Activated B cell treated with CpG ODN at 0.5 μM for 24 hours (primary cell): Measurements from ENCODE around the gene MAGEF1. TPM values are rescaled to one million over a fixed set of nuclear protein-coding genes. Genes with fewer than 3 reads are reported as not detected.

Source experiments
- ATAC-seq: fragments of 200-7000 bp; cut with Tn5 transposase; one replicate; pipeline ENCODE4 v1.10.0; 2021; ENCODE audit warnings: low read depth, mild to moderate bottlenecking, moderate library complexity
- CTCF ChIA-PET: fragments of 350-600 bp; sonication (Branson Sonifier 250); formaldehyde crosslinking; loops from one replicate; lab custom pipeline; 2021; ENCODE audit warnings: antibody characterized with exemption; lab: Charles Lee
- POLR2A ChIA-PET: fragments of 350-600 bp; sonication (Branson Sonifier 250); formaldehyde crosslinking; loops from one replicate; lab custom pipeline; 2021; ENCODE audit warnings: antibody characterized with exemption; lab: Charles Lee
- DNase-seq: peaks from one replicate; pipeline ENCODE4 v3.0.0; 2022
- H3K27ac Mint-ChIP-seq: one replicate; pipeline ENCODE4 v1.8.0; 2020; ENCODE audit warnings: mixed read lengths
- H3K27me3 Mint-ChIP-seq: one replicate; pipeline ENCODE4 v1.8.0; 2021; ENCODE audit warnings: mixed read lengths
- H3K36me3 Mint-ChIP-seq: one replicate; pipeline ENCODE4 v1.8.0; 2021; ENCODE audit warnings: low read depth, mixed read lengths
- H3K4me1 Mint-ChIP-seq: one replicate; pipeline ENCODE4 v1.8.0; 2021; ENCODE audit warnings: mixed read lengths
- H3K4me3 Mint-ChIP-seq: one replicate; pipeline ENCODE4 v1.8.0; 2020; ENCODE audit warnings: mild to moderate bottlenecking, mixed read lengths
- H3K9me3 Mint-ChIP-seq: one replicate; pipeline ENCODE4 v1.8.0; 2020; ENCODE audit warnings: mixed read lengths
- intact Hi-C: fragments of 100-400 bp; cut with micrococcal nuclease; formaldehyde crosslinking; loops from one replicate; pipeline ENCODE4 v1.15.1; 2024
- total RNA-seq: library from RNA; stranded (reverse); gene quantifications from 2 replicates; pipeline ENCODE4 v1.2.3, GENCODE V29; 2022
- TF ChIP-seq, protein P1 (sequence below): fragments of 200-600 bp; IDR thresholded peaks from one replicate; pipeline ENCODE4 v1.8.0; 2022; ENCODE audit warnings: antibody characterized with exemption, mild to moderate bottlenecking

Gene MAGEF1
- total RNA-seq, 1 donor from 2014 or later, result 18.5 TPM

GRCh38 chr3:184719709-184720108 is 7.8 kb upstream of the MAGEF1 start:
- Mint-ChIP-seq H3K27ac (no peak overlapping the region), H3K9me3 (no peaks in the 10 kb centered on the region), H3K27me3 (no peaks in the 10 kb centered on the region), H3K36me3 (no peaks in the 10 kb centered on the region), H3K4me1 (no peaks in the 10 kb centered on the region), H3K4me3 (no peak overlapping the region)
- DNase-seq (no peak), ATAC-seq (no peak)
- ChIA-PET POLR2A (no interaction called here), CTCF (no interaction called here)
- TF ChIP-seq, protein P1, sequence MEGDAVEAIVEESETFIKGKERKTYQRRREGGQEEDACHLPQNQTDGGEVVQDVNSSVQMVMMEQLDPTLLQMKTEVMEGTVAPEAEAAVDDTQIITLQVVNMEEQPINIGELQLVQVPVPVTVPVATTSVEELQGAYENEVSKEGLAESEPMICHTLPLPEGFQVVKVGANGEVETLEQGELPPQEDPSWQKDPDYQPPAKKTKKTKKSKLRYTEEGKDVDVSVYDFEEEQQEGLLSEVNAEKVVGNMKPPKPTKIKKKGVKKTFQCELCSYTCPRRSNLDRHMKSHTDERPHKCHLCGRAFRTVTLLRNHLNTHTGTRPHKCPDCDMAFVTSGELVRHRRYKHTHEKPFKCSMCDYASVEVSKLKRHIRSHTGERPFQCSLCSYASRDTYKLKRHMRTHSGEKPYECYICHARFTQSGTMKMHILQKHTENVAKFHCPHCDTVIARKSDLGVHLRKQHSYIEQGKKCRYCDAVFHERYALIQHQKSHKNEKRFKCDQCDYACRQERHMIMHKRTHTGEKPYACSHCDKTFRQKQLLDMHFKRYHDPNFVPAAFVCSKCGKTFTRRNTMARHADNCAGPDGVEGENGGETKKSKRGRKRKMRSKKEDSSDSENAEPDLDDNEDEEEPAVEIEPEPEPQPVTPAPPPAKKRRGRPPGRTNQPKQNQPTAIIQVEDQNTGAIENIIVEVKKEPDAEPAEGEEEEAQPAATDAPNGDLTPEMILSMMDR, result no peak
- intact Hi-C loops, result no loop called here

DNA sequence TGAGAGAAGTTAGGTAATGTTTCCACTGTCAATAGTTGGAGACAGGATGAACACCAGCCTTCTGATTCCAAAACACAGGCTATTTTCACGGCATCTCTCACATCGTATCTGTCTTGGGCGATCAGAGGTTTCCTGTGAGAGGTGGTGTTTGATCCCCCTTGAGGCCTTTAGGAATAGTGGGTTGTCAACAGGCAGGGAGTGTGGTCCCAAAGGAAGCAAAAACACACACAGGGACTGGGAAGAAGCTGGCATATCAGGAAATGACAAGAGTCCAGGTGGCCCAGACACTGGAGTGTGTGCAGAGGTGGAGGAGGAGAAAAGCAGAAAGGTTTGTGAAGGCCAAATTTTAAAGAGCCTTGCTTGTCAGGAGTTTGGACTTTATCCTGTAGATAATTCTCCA is 6.6 kb upstream of the MAGEF1 start:
- CTCF ChIA-PET, result interaction anchor here (0.8 kb wide), 1 partner anchor 9 kb away, joined by 3 read pairs; no protein-coding TSS in a partner anchor
- intact Hi-C loops, result no loop called here
- TF ChIP-seq, protein P1, result no peak
- Mint-ChIP-seq H3K27me3 (no peaks in the 10 kb centered on the region), H3K4me1 (no peaks in the 10 kb centered on the region), H3K4me3 (no peak overlapping the region), H3K27ac (no peak overlapping the region), H3K36me3 (no peaks in the 10 kb centered on the region), H3K9me3 (no peaks in the 10 kb centered on the region)
- DNase-seq (no peak), ATAC-seq (no peak)
- POLR2A ChIA-PET, result no interaction called here

GRCh38 chr3:184717399-184717983 is 5.6 kb upstream of the MAGEF1 start:
- no peak for DNase-seq
- Mint-ChIP-seq H3K9me3 (no peaks in the 10 kb centered on the region), H3K4me3 (no peak overlapping the region), H3K27me3 (no peaks in the 10 kb centered on the region), H3K4me1 (peaks cover 5% of the 10 kb centered on the region), H3K27ac (no peak overlapping the region), H3K36me3 (no peaks in the 10 kb centered on the region)
- TF ChIP-seq, protein P1, result no peak
- no peak for ATAC-seq
- CTCF ChIA-PET, result interaction anchor here (0.6 to 0.8 kb wide), 2 partner anchors 9 to 12 kb away, joined by 3 to 4 read pairs; no protein-coding TSS in a partner anchor
- intact Hi-C loops, result no loop called here
- POLR2A ChIA-PET, result no interaction called here

DNA sequence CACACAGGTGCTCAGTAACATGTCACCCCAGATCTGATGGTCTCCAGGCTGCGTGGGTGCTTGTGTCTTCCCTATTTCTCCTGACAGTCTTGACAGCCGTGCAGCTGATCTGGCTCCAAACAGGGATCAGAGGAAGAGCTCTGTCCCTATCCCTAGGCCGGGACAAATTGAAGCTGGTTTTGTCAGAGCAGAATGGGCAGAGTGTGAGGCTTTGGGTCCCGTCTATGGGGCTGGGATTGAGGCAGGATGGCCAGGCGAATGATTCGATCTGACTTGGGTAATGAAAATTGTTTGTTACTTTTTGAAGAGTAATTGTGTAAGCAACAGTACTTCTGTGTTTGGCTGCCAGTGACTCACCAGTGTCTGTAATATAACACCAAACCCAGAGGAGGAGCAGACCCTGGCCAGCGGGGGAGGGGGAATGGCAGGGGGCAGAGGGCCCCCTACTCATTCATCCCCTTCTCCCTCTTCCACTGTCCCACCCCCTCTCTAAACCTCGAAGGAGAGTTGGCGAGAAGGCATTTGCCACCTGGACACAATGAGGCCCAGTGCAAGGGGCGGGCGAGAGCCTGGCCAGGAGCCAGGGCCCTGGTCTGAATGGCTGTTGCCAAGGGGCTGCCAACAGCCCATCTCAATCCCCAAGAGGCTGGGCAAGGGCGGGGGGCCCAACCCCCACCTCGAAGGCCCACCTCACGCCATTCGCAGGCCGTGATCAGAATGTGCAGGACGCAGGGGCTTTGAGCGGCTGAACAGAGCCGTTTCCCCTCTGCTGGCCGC is 4.9 kb upstream of the MAGEF1 start:
- no peak for ATAC-seq
- Mint-ChIP-seq H3K27ac (no peak overlapping the region), H3K9me3 (no peaks in the 10 kb centered on the region), H3K4me3 (no peak overlapping the region), H3K36me3 (no peaks in the 10 kb centered on the region), H3K27me3 (no peaks in the 10 kb centered on the region), H3K4me1 (peaks cover 11% of the 10 kb centered on the region)
- TF ChIP-seq, protein P1, result no peak
- DNase-seq, result no peak
- ChIA-PET CTCF (no interaction called here), POLR2A (no interaction called here)
- intact Hi-C loops, result no loop called here

DNA sequence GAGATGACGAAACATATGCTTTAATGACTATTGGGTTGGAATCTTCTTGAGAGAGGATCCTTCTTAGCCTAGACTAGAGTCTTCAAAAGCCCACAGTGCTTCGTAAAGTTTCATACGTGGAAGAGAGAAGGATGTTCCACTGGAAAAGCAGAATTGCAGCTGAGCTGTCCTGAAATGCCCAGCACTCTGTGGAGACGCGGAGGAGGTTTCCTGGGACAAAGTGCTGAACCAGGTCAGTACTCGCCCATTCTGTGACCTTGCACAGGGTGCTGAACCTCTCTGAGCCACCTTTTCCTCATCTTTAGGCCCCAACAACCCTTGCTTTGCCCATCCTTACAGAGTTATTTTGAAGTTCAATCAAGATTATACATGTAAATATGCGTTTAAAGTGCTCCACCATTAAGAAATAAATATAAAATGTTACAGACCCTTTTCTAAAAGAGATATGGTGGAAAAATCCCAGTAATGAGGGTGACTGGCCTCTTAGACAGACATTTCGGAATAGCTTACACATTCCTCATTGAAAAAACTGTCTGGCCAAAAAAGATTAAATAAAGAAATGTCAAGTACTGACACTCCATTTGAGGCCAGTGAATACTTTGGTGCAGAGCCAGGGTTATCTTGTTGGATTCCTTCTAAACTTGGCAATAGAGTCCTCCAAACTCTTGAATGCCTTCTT is 4.2 kb upstream of the MAGEF1 start:
- Mint-ChIP-seq H3K4me3 (no peak overlapping the region), H3K9me3 (no peaks in the 10 kb centered on the region), H3K36me3 (peaks cover 2% of the 10 kb centered on the region), H3K27me3 (no peaks in the 10 kb centered on the region), H3K27ac (no peak overlapping the region), H3K4me1 (peaks cover 13% of the 10 kb centered on the region)
- no peak for ATAC-seq
- DNase-seq, result no peak
- TF ChIP-seq, protein P1, result no peak
- intact Hi-C loops, result no loop called here
- CTCF ChIA-PET, result no interaction called here
- POLR2A ChIA-PET, result no interaction called here
